Gastroesophageal sphincter (tissue), 3 donors: ENCODE results near the gene PSME4.

Experiments used
- POLR2A ChIP-seq, 2 donors: fragments of 450-650 bp; IDR thresholded peaks; one replicate each; pipeline ENCODE4 v1.6.1; 2017; ENCODE audit warnings: antibody characterized with exemption in 2 of 2, mild to moderate bottlenecking in 2 of 2, moderate library complexity in 1 of 2
- TF ChIP-seq, protein P1 (sequence below), 4 experiments: fragments of 200-600 bp in 2 of 4; fragments of 450-650 bp in 2 of 4; sonication (generic) in 1 of 4; IDR thresholded peaks; one replicate each; pipeline ENCODE4 v1.5.1; 2017 to 2019; ENCODE audit warnings: antibody characterized with exemption in 4 of 4, mild to moderate bottlenecking in 2 of 4, moderate library complexity in 2 of 4

DNA sequence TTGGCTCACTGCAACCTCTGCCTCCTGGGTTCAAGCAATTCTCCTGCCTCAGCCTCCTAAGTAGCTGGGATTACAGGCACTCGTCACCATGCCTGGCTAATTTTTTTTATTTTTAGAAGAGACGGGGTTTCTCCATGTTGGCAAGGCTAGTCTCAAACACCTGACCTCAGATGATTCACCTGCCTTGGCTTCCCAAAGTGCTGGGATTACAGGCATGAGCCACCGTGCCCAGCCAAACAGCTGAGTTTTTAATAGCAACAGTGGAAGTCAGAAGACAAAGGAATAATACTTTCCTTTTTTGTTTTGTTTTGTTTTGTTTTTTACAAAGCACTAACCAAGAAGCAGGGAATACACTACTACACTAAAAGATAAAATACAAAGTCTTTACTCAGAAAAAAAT is 127.9 kb downstream of the PSME4 start:
- TF ChIP-seq, protein P1, sequence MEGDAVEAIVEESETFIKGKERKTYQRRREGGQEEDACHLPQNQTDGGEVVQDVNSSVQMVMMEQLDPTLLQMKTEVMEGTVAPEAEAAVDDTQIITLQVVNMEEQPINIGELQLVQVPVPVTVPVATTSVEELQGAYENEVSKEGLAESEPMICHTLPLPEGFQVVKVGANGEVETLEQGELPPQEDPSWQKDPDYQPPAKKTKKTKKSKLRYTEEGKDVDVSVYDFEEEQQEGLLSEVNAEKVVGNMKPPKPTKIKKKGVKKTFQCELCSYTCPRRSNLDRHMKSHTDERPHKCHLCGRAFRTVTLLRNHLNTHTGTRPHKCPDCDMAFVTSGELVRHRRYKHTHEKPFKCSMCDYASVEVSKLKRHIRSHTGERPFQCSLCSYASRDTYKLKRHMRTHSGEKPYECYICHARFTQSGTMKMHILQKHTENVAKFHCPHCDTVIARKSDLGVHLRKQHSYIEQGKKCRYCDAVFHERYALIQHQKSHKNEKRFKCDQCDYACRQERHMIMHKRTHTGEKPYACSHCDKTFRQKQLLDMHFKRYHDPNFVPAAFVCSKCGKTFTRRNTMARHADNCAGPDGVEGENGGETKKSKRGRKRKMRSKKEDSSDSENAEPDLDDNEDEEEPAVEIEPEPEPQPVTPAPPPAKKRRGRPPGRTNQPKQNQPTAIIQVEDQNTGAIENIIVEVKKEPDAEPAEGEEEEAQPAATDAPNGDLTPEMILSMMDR (IDR thresholded peaks at IDR 0.05): no peak
- no peak for TF ChIP-seq POLR2A (IDR thresholded peaks at IDR 0.05)
